GM12874 (cell line): Measurements from ENCODE around the gene ARPC4.

Source experiments
- CTCF ChIP-seq: IDR thresholded peaks from 2 replicates; pipeline ENCODE4 v1.5.1; 2011; ENCODE audit warnings: low read depth, mild to moderate bottlenecking, control low read depth, low read length, moderate library complexity; ENCODE audit not compliant: insufficient read depth

ARPC4 gene

DNA sequence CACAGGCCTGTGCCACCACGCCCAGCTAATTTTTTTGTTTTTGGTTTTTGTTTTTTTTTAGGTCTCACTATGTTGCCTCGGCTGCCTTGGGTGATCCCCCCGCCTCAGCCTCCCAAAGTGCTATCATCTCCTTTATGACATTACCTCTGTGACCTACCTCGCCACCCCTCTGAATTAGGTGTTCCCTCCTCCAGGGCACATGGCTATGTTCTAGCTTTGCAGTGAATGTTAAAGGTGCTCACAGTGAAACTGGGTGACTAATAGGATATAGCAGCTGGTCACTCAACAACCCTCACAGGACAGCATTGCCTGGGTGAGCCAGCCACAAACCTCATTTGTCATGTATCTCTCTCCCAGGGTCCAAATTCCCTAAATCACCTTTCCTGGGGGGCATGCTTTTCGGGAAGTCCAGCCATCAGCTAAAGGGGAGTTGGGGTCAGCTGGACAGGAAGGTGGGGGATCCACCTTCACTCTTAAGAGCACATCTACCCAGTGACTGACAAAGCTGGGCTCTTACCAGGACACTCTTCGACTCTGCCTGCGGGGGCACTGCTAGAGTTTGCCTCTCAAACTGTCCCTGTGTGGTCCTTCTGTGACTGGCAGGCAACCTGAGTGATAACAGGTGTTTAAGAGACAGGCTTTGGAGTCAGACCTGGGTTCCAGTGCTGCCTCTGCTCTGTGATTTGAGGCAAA lies 15.6 kb downstream of the ARPC4 start:
- 0 out of 2 replicates have a peak, but pooled peaks have one; percentile 31 for TF ChIP-seq CTCF

- TF ChIP-seq CTCF = no peak
These were observed 16.3 kb downstream of the ARPC4 start for GRCh38 chr3:9809239-9809614.

DNA sequence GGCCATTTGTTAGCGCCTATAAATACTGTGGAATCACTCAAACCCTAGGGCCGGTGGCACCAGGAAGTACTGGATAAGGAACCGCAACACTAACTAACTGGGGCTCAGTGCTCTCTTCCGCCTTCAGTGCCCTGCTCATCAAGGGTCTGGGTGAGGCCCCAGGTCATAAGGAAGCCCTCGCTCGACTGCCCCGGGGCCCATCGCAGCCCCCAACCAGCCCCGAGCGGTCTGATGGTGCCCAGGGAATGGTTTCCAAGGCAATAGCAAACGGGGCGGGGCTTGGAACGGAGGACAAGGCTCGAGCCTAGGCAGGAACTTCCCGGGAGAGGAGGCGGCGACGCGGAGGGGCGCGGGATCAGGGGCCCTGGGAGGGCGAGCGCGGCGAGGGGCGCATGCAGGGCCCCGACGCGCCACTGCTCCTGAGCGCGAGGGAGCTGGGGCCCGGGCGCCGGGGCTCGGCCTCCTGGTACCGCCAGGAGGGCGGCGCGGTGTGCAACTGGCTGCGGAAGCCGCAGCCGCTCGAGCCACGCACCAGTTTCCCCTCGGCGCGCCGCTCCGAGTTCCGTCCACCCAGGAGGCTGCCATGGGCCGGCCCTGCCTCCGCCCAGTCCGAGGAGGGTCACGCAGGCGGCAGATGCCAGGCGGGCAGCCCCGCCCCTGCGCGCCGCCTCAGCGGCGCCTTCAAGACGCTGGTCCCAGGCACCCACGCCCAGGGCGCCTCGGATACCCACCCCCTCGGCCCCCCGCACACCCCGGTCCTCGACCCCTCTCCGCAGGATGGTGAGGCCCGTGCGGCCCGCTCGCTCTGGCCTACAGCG lies 16.9 kb downstream of the ARPC4 start, which contains the start of gene TTLL3:
TSS of gene TTLL3 (plus strand) at position 648 of the 818 bp plus-strand sequence. CDS start 400 bp downstream, outside the sequence.
- no peak for TF ChIP-seq CTCF

DNA sequence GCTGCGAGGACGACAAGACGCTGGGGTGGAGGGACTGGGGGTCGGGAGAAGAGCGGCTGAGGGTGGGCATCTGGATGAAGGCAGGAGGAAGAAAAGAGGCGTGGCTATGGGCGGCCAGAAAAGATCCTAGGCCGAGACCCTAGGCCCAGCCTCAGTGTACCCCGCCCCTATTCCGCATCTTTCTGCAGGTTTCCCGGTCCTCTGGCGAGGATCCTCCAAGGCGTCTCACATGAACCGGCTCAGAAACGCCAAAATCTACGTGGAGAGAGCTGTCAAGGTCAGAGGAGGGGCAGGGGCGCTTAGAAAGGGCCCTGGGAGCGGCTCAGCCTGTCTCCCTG lies 17.5 kb downstream of the ARPC4 start:
- TF ChIP-seq CTCF = no peak

GRCh38 chr3:9810846-9811245 lies 18.0 kb downstream of the ARPC4 start:
- TF ChIP-seq CTCF = no peak

DNA sequence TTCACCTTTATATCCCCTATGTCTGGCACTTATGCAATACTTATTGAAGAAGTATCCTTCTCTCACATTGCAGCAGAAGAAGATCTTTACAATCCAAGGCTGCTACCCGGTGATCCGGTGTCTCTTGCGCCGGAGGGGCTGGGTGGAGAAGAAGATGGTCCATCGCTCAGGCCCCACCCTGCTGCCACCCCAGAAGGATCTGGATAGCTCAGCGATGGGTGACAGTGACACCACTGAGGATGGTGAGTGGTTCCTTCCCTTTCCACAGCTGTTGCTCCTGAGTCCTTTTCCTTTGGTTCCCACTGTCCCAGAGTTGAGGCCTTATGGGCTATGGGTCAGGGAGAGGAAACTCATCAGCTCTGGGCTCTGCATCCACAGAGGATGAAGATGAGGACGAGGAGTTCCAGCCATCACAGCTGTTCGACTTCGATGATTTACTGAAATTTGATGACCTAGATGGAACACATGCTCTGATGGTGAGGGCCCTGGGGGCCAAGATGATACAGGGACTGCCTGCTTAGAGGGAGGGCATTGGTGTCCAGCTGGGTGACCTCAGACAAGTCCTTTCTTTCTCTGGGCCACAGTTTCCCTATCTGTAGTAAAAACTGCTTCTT lies 20.1 kb downstream of the ARPC4 start:
- no peak for TF ChIP-seq CTCF

DNA sequence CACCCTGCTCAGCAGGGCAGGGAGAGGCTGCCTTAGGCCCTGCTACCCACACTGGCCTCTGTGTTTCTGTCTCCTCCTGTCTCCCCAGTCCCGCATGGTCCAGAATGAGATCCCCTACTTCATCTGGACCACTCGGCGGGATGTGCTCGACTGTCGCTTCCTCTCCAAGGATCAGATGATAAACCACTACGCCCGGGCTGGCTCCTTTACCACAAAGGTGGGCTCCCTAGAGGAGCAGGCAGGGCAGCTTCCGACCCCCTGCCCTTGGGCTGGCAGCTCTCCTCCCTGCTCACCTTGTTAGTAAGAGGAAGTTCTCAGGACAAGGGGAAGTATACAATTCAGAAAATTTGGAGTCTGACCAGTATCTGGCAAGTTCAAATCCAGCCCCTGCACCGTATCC lies 23.1 kb downstream of the ARPC4 start:
- TF ChIP-seq CTCF = no peak
